Activated B cell treated with CpG ODN at 0.5 μM for 24 hours (primary cell): Measurements from ENCODE around the gene ADCY10. TPM values are rescaled to one million over a fixed set of nuclear protein-coding genes. Genes with fewer than 3 reads are reported as not detected.
"Not testable (repeated sequence)": the region's sequence is repeated elsewhere in the genome, so short reads cannot be mapped to it uniquely, and the experiment has no call there.

Experiments used
- ATAC-seq: fragments of 200-7000 bp; cut with Tn5 transposase; one replicate; pipeline ENCODE4 v1.10.0; 2021; ENCODE audit warnings: low read depth, mild to moderate bottlenecking, moderate library complexity
- CTCF ChIA-PET: fragments of 350-600 bp; sonication (Branson Sonifier 250); formaldehyde crosslinking; loops from one replicate; lab custom pipeline; 2021; ENCODE audit warnings: antibody characterized with exemption; lab: Charles Lee
- POLR2A ChIA-PET: fragments of 350-600 bp; sonication (Branson Sonifier 250); formaldehyde crosslinking; loops from one replicate; lab custom pipeline; 2021; ENCODE audit warnings: antibody characterized with exemption; lab: Charles Lee
- DNase-seq: peaks from one replicate; pipeline ENCODE4 v3.0.0; 2022
- H3K27ac Mint-ChIP-seq: one replicate; pipeline ENCODE4 v1.8.0; 2020; ENCODE audit warnings: mixed read lengths
- H3K27me3 Mint-ChIP-seq: one replicate; pipeline ENCODE4 v1.8.0; 2021; ENCODE audit warnings: mixed read lengths
- H3K36me3 Mint-ChIP-seq: one replicate; pipeline ENCODE4 v1.8.0; 2021; ENCODE audit warnings: low read depth, mixed read lengths
- H3K4me1 Mint-ChIP-seq: one replicate; pipeline ENCODE4 v1.8.0; 2021; ENCODE audit warnings: mixed read lengths
- H3K4me3 Mint-ChIP-seq: one replicate; pipeline ENCODE4 v1.8.0; 2020; ENCODE audit warnings: mild to moderate bottlenecking, mixed read lengths
- H3K9me3 Mint-ChIP-seq: one replicate; pipeline ENCODE4 v1.8.0; 2020; ENCODE audit warnings: mixed read lengths
- intact Hi-C: fragments of 100-400 bp; cut with micrococcal nuclease; formaldehyde crosslinking; loops from one replicate; pipeline ENCODE4 v1.15.1; 2024
- total RNA-seq: library from RNA; stranded (reverse); gene quantifications from 2 replicates; pipeline ENCODE4 v1.2.3, GENCODE V29; 2022
- TF ChIP-seq, protein P1 (sequence below): fragments of 200-600 bp; IDR thresholded peaks from one replicate; pipeline ENCODE4 v1.8.0; 2022; ENCODE audit warnings: antibody characterized with exemption, mild to moderate bottlenecking

Gene ADCY10
- total RNA-seq, 1 donor from 2014 or later, result 0.20 TPM

DNA sequence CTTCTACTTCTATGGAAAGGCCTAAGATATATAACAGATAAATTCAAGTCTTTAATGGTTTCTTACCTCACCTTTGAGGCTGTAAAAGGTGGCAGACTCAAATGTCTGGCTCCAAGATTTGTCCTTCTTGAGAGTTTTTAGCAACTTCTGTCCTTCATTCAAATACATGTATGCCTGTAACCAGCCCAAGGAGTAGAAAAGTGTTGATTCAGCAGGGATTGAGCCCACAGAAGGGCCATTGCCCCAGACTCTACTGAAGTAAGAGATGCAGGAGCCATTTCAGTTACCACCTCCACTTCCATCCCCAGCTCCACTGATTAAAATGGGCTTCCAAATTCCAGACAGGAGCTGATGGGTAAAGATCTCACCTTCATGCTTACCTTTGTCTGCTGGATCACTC lies 80.0 kb downstream of the ADCY10 start:
- Mint-ChIP-seq H3K27ac (no peak overlapping the region), H3K4me1 (no peaks in the 10 kb centered on the region), H3K4me3 (no peak overlapping the region), H3K36me3 (no peaks in the 10 kb centered on the region), H3K27me3 (peaks cover 5% of the 10 kb centered on the region), H3K9me3 (no peaks in the 10 kb centered on the region)
- ATAC-seq (no peak), DNase-seq (no peak)
- intact Hi-C loops, result no loop called here
- TF ChIP-seq, protein P1, sequence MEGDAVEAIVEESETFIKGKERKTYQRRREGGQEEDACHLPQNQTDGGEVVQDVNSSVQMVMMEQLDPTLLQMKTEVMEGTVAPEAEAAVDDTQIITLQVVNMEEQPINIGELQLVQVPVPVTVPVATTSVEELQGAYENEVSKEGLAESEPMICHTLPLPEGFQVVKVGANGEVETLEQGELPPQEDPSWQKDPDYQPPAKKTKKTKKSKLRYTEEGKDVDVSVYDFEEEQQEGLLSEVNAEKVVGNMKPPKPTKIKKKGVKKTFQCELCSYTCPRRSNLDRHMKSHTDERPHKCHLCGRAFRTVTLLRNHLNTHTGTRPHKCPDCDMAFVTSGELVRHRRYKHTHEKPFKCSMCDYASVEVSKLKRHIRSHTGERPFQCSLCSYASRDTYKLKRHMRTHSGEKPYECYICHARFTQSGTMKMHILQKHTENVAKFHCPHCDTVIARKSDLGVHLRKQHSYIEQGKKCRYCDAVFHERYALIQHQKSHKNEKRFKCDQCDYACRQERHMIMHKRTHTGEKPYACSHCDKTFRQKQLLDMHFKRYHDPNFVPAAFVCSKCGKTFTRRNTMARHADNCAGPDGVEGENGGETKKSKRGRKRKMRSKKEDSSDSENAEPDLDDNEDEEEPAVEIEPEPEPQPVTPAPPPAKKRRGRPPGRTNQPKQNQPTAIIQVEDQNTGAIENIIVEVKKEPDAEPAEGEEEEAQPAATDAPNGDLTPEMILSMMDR, result no peak
- ChIA-PET POLR2A (no interaction called here), CTCF (no interaction called here)

DNA sequence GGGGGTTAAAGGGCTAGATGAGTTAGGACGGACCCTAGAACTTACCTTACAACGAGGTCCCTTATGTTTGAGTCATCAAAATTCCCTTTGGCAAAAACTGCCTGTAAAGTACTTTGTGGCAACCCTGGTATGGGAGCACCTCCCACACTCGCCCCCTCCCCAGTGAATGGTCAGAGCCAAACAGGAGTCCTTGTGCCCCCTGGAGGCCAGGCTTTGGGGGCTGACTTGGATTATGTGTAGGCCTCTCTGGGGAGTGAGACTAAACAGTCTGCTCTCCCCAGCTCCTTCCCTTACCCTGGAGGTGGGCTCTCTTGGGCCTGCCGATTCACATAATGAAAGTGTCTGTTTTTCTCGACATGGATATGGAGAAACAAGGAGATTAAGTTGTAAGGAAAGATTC lies 81.2 kb downstream of the ADCY10 start:
- no peaks in the 10 kb centered on the region for H3K27me3 Mint-ChIP-seq
- TF ChIP-seq, protein P1, result no peak
- DNase-seq (no peak), ATAC-seq (no peak)
- no peak overlapping the region for H3K4me3 Mint-ChIP-seq
- H3K27ac Mint-ChIP-seq, result no peak overlapping the region
- H3K9me3 Mint-ChIP-seq, result no peaks in the 10 kb centered on the region
- no peaks in the 10 kb centered on the region for H3K4me1 Mint-ChIP-seq
- intact Hi-C loops, result no loop called here
- ChIA-PET POLR2A (no interaction called here), CTCF (no interaction called here)
- H3K36me3 Mint-ChIP-seq, result no peaks in the 10 kb centered on the region

DNA sequence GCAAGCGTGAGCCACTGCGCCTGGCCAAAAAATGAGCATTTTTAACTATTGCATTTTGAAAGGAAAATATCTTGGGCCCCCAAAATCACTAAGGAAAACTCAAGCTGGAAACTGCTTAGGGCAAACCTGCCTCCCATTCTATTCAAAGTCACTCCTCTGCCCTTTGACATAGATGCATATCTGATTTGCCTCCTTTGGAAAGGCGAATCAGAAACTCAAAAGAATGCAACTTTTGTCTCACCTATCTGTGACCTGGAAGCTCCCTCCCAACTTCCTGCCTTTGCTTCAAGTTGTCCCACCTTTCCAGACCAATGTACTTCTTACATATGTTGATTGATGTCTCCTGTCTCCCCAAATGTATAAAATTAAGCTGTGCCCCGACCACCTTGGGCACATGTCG lies 83.3 kb downstream of the ADCY10 start:
- CTCF ChIA-PET, H3K27me3 Mint-ChIP-seq, ATAC-seq, H3K4me1 Mint-ChIP-seq, H3K36me3 Mint-ChIP-seq, DNase-seq, H3K9me3 Mint-ChIP-seq, intact Hi-C loops, H3K4me3 Mint-ChIP-seq, H3K27ac Mint-ChIP-seq, POLR2A ChIA-PET: not testable (repeated sequence)

DNA sequence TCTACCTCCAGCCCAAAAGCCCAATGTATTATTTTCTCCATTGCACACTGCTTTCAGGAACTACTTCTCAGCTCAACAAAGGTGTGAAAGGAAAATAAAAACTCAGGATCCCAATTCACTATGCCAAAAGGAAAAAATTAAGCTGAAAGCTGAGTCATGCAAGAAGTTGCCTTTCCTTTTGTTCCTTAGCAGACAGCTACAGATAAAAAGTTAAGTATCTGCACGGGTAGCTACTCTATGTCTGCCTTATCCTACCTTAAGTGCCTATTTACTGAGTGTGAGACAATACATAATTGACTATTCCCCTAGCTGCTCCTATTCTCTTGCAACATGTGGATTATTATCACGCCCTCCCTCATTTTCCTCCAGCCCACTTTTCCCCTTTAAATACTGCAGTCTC lies 84.1 kb downstream of the ADCY10 start:
- H3K36me3 Mint-ChIP-seq, result no peaks in the 10 kb centered on the region
- no peaks in the 10 kb centered on the region for H3K27me3 Mint-ChIP-seq
- ChIA-PET CTCF (no interaction called here), POLR2A (no interaction called here)
- DNase-seq (no peak), ATAC-seq (no peak)
- TF ChIP-seq, protein P1, result no peak
- no peaks in the 10 kb centered on the region for H3K4me1 Mint-ChIP-seq
- H3K4me3 Mint-ChIP-seq, result no peak overlapping the region
- no peaks in the 10 kb centered on the region for H3K9me3 Mint-ChIP-seq
- H3K27ac Mint-ChIP-seq, result no peak overlapping the region
- intact Hi-C loops, result no loop called here

DNA sequence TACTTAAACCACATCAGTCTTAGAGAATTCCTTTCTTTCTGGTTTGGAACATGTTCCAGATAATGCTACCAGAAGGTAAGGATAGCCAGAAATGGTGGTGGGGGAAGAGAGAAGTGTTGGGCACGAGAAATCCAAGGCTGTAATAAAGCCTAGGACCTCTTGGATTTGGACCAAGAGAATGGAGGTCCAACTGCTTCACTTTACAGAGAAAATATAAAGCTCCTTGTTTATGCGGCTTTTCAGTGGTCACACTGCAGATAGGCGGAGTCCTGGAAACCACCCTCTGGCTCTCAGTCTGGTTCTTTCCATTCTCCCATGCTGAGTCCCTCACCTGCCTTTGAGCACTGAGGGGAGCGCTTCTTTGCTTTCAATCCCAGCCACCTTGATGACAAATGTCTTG lies 87.8 kb downstream of the ADCY10 start:
- no peaks in the 10 kb centered on the region for H3K36me3 Mint-ChIP-seq
- ChIA-PET POLR2A (no interaction called here), CTCF (no interaction called here)
- H3K4me1 Mint-ChIP-seq, result no peaks in the 10 kb centered on the region
- no peak overlapping the region for H3K4me3 Mint-ChIP-seq
- intact Hi-C loops, result no loop called here
- TF ChIP-seq, protein P1, result no peak
- ATAC-seq (no peak), DNase-seq (no peak)
- H3K27me3 Mint-ChIP-seq, result peaks cover 4% of the 10 kb centered on the region
- no peak overlapping the region for H3K27ac Mint-ChIP-seq
- H3K9me3 Mint-ChIP-seq, result no peaks in the 10 kb centered on the region

DNA sequence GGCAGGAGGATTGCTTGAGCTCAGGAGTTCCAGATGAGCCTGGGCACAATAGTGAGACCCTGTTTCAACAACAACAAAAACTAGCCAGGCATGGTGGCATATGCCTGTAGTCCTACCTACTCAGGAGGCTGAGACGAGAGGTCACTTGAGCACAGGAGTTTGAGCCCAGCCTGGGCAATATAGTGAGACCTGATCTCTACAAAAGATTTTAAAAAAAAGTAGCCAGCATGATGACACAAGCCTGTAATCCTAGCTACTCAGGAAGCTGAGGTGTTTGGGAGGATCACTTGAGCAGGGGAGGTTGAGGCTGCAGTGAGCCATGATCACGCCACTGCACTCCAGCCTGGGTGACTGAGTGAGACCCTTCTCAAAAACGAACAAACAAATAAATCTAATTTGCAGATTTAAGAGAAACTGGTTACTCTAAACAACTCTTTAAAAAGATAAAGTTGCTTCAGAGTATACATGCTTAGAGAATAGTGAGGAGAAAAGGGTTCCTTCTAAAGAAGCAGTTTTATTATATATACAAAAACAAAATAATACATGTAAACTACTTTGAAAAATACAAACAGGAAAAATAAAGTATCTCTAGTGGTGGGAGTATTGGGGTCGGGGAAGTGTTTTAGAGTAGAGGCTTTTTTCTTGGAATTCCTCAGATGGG lies 88.4 kb downstream of the ADCY10 start:
- no peak overlapping the region for H3K27ac Mint-ChIP-seq

More for the DNA sequence above, 88.4 kb downstream of the ADCY10 start:
- Mint-ChIP-seq H3K9me3 (no peaks in the 10 kb centered on the region), H3K27me3 (peaks cover 4% of the 10 kb centered on the region), H3K36me3 (no peaks in the 10 kb centered on the region), H3K4me1 (no peaks in the 10 kb centered on the region), H3K4me3 (no peak overlapping the region)
- ATAC-seq (no peak), DNase-seq (no peak)
- TF ChIP-seq, protein P1, result no peak
- POLR2A ChIA-PET, result no interaction called here
- CTCF ChIA-PET, result no interaction called here
- intact Hi-C loops, result no loop called here
